Ishikawa (cell line): ENCODE results near the gene PATJ.

Source experiments
- CEBPB ChIP-seq: IDR thresholded peaks from 2 replicates; pipeline ENCODE4 v1.6.1; 2012
- CREB1 ChIP-seq: IDR thresholded peaks from 2 replicates; pipeline ENCODE4 v1.6.1; 2012; ENCODE audit warnings: low read depth
- EP300 ChIP-seq: IDR thresholded peaks from 2 replicates; pipeline ENCODE4 v1.6.1; 2012; ENCODE audit warnings: borderline replicate concordance
- FOXM1 ChIP-seq: IDR thresholded peaks from 2 replicates; pipeline ENCODE4 v1.6.1; 2012; ENCODE audit warnings: low read depth, borderline replicate concordance
- NFIC ChIP-seq: IDR thresholded peaks from 2 replicates; pipeline ENCODE4 v1.6.1; 2012
- RAD21 ChIP-seq: IDR thresholded peaks from 2 replicates; pipeline ENCODE4 v1.6.1; 2012; ENCODE audit warnings: low read depth
- TAF1 ChIP-seq: IDR thresholded peaks from 2 replicates; pipeline ENCODE4 v1.6.1; 2012; ENCODE audit warnings: low read depth, mild to moderate bottlenecking
- TCF12 ChIP-seq: IDR thresholded peaks from 2 replicates; pipeline ENCODE4 v1.6.1; 2012; ENCODE audit warnings: low read depth
- TEAD4 ChIP-seq: IDR thresholded peaks from 2 replicates; pipeline ENCODE4 v1.6.1; 2012
- YY1 ChIP-seq: IDR thresholded peaks from 2 replicates; pipeline ENCODE4 v1.6.1; 2012; ENCODE audit warnings: low read depth
- ZBTB7A ChIP-seq: IDR thresholded peaks from 2 replicates; pipeline ENCODE4 v1.6.1; 2012; ENCODE audit warnings: low read depth
- TF ChIP-seq, protein P1 (sequence below): IDR thresholded peaks from 2 replicates; pipeline ENCODE4 v1.6.1; 2012
- TF ChIP-seq, protein P2 (sequence below): IDR thresholded peaks from 2 replicates; pipeline ENCODE4 v1.6.1; 2012; ENCODE audit warnings: low read depth, mild to moderate bottlenecking
- TF ChIP-seq, protein P3 (sequence below): IDR thresholded peaks from 2 replicates; pipeline ENCODE4 v1.6.1; 2012

PATJ gene

DNA sequence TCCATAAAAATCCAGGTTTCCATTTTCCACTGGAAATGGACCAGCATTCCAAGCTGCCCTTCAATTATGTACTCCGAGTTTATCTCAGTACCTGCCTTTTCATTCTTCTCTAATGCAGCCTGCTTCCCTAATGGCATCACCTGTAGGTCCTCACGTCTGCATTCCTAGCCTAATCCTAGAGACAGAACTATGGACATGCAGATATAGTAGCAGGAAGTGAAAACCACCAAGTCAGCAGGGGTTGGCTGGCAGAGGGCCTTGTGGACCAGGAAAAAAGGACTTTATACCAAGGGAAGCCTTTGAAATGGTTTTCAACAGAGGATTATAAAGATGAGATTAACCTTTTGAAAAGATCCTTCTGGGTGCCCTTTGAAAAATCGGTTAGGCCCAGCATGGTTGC is 316.7 kb downstream of the PATJ start:
- TF ChIP-seq, protein P1, sequence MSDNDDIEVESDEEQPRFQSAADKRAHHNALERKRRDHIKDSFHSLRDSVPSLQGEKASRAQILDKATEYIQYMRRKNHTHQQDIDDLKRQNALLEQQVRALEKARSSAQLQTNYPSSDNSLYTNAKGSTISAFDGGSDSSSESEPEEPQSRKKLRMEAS: no peak
- TF ChIP-seq YY1: no peak
- no peak for TF ChIP-seq RAD21

DNA sequence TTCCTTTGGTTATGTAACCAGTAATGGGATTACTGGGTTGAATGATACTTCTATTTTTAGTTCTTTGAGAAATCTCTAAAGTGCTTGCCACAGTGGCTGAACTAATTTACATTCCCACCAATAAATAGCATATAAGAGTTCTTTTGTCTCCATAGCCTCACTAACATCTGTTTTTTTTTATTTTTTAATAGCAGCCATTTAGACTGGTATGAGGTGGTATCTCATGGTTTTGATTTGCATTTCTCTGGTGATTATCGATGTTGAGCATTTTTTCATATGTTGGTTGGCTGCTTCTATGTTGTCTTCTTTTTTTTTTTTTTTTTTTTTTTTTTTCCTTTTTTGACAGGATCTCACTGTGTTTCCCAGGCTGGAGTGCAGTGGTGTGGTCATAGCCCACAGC is 319.8 kb downstream of the PATJ start:
- TF ChIP-seq RAD21 (no peak), TCF12 (no peak), NFIC (no peak), CREB1 (no peak), YY1 (no peak), ZBTB7A (no peak), CEBPB (no peak), TAF1 (no peak), EP300 (no peak), TEAD4 (no peak)
- TF ChIP-seq, protein P2, sequence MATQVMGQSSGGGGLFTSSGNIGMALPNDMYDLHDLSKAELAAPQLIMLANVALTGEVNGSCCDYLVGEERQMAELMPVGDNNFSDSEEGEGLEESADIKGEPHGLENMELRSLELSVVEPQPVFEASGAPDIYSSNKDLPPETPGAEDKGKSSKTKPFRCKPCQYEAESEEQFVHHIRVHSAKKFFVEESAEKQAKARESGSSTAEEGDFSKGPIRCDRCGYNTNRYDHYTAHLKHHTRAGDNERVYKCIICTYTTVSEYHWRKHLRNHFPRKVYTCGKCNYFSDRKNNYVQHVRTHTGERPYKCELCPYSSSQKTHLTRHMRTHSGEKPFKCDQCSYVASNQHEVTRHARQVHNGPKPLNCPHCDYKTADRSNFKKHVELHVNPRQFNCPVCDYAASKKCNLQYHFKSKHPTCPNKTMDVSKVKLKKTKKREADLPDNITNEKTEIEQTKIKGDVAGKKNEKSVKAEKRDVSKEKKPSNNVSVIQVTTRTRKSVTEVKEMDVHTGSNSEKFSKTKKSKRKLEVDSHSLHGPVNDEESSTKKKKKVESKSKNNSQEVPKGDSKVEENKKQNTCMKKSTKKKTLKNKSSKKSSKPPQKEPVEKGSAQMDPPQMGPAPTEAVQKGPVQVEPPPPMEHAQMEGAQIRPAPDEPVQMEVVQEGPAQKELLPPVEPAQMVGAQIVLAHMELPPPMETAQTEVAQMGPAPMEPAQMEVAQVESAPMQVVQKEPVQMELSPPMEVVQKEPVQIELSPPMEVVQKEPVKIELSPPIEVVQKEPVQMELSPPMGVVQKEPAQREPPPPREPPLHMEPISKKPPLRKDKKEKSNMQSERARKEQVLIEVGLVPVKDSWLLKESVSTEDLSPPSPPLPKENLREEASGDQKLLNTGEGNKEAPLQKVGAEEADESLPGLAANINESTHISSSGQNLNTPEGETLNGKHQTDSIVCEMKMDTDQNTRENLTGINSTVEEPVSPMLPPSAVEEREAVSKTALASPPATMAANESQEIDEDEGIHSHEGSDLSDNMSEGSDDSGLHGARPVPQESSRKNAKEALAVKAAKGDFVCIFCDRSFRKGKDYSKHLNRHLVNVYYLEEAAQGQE: no peak
- TF ChIP-seq, protein P1: no peak

DNA sequence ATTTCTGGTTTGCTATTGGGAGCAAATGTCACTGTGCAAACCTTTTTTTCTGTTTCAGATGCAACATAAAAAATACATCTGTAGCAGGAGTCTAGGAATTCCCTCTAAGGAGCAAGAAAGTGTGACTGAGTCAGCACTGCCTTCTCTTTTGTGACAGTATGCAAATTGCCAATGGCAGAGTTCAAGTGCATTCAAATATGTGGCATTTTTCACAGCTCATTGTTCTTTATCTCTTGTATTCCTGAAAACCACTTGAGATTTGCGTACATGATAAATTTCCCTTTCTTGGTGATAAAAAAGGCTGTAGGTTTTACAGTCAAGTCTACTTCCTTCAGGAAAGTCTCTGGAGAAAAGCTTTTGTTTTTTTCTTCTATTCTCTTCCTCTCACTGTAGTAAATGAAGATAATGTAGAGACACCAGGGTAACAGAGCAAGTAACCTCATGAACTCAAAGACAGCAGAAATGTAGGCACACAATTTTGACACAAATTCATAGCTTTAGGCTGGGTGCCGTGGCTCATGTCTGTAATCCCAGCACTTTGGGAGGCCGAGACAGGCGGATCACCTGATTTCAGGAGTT is 322.6 kb downstream of the PATJ start:
- TF ChIP-seq RAD21 (no peak), NFIC (no peak), FOXM1 (no peak), YY1 (no peak), CEBPB (no peak), EP300 (no peak), TEAD4 (no peak), TCF12 (no peak), TAF1 (no peak)
- TF ChIP-seq, protein P3, sequence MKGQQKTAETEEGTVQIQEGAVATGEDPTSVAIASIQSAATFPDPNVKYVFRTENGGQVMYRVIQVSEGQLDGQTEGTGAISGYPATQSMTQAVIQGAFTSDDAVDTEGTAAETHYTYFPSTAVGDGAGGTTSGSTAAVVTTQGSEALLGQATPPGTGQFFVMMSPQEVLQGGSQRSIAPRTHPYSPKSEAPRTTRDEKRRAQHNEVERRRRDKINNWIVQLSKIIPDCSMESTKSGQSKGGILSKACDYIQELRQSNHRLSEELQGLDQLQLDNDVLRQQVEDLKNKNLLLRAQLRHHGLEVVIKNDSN: no peak
- TF ChIP-seq, protein P2: no peak

DNA sequence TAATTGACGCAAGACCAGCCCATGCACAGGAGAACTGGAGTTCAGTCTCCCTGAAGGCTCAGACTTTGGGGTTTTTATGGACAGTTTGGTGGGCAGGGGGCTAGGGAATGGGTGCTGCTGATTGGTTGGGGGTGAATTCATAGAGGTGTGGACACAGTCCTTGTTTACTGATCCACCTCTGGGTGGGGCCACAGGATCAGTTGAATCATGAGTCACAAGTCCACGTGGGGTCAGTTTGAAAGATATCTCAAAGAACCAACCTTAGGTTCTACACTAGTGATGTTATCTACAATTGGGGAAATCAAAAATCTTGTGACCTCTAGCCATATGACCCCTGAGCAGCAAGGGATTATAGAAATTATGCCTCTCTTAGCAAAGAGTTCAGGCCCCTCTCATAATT is 324.4 kb downstream of the PATJ start:
- TF ChIP-seq, protein P3: no peak
- TF ChIP-seq TCF12 (no peak), NFIC (no peak), TAF1 (no peak), YY1 (no peak), CREB1 (no peak), EP300 (no peak), FOXM1 (no peak), TEAD4 (no peak), RAD21 (no peak), ZBTB7A (no peak)
- TF ChIP-seq, protein P2: no peak

DNA sequence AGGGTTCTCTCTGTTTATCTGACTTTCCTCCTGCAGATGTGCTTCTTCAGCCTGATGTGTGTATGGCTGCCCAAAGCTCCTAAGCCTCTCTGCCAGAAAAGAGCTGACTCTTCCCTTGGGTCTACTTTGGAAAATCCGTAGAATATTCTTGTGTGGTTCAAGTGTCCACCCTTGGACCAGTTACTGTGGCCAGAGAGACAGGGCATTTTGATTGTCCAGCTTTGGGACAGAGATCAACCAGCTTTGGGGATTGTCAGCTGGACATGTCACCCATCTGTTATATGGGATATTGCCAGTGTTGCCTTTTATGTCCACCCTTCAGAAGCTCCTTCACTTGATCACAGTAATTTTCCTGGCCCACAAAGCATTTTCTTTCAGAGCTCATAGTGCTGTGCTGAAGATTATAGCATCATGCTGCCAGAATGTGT is 326.1 kb downstream of the PATJ start:
- TF ChIP-seq, protein P2: no peak
- no peak for TF ChIP-seq CREB1
- TF ChIP-seq, protein P1: no peak
- TF ChIP-seq RAD21: no peak
